Mucosa of stomach (tissue), 1 donor: ENCODE results near the gene C20orf96.

Experiments used
- H3K27me3 ChIP-seq: one replicate; pipeline ENCODE4 v1.7.0; 2013; ENCODE audit warnings: mild to moderate bottlenecking, low read length; ENCODE audit not compliant: control insufficient read depth, insufficient read depth
- H3K36me3 ChIP-seq: one replicate; pipeline ENCODE4 v1.7.0; 2013; ENCODE audit warnings: low read length; ENCODE audit not compliant: control insufficient read depth, insufficient read depth
- H3K4me1 ChIP-seq: one replicate; pipeline ENCODE4 v1.7.0; 2013; ENCODE audit warnings: mild to moderate bottlenecking, low read length; ENCODE audit not compliant: control insufficient read depth, insufficient read depth
- H3K4me3 ChIP-seq: one replicate; pipeline ENCODE4 v1.7.0; 2013; ENCODE audit warnings: low read length
- H3K9ac ChIP-seq: one replicate; pipeline ENCODE4 v1.7.0; 2013; ENCODE audit warnings: mild to moderate bottlenecking, low read length, moderate library complexity
- H3K9me3 ChIP-seq: one replicate; pipeline ENCODE4 v1.7.0; 2013; ENCODE audit warnings: mild to moderate bottlenecking, low read length, moderate library complexity; ENCODE audit not compliant: control insufficient read depth
- donor health status: Pancreatic carcinoma.

The C20orf96 gene

GRCh38 chr20:309841-310644, 19.5 kb upstream of the C20orf96 start:
- peak overlapping the region; percentile 57 for H3K9ac ChIP-seq
- H3K9me3 ChIP-seq, result no peaks in the 10 kb centered on the region
- H3K4me3 ChIP-seq, result no peak overlapping the region
- no peaks in the 10 kb centered on the region for H3K27me3 ChIP-seq
- no peaks in the 10 kb centered on the region for H3K36me3 ChIP-seq
- no peaks in the 10 kb centered on the region for H3K4me1 ChIP-seq

GRCh38 chr20:309306-309840, 18.8 kb upstream of the C20orf96 start:
- H3K27me3 ChIP-seq, result no peaks in the 10 kb centered on the region
- peak overlapping the region; percentile 57 for H3K9ac ChIP-seq
- no peak overlapping the region for H3K4me3 ChIP-seq
- no peaks in the 10 kb centered on the region for H3K36me3 ChIP-seq
- no peaks in the 10 kb centered on the region for H3K9me3 ChIP-seq
- H3K4me1 ChIP-seq, result no peaks in the 10 kb centered on the region

- Histone ChIP-seq H3K9ac (no peak overlapping the region), H3K36me3 (no peaks in the 10 kb centered on the region), H3K9me3 (no peaks in the 10 kb centered on the region), H3K27me3 (no peaks in the 10 kb centered on the region), H3K4me3 (no peak overlapping the region), H3K4me1 (no peaks in the 10 kb centered on the region)
Observed at GRCh38 chr20:308427-309038, 18.0 kb upstream of the C20orf96 start.

GRCh38 chr20:305745-306144, 15.2 kb upstream of the C20orf96 start:
- Histone ChIP-seq H3K4me1 (peaks cover 7% of the 10 kb centered on the region), H3K27me3 (no peaks in the 10 kb centered on the region), H3K4me3 (no peak overlapping the region), H3K9ac (no peak overlapping the region), H3K9me3 (no peaks in the 10 kb centered on the region), H3K36me3 (no peaks in the 10 kb centered on the region)

- H3K9me3 ChIP-seq, result no peaks in the 10 kb centered on the region
- no peak overlapping the region for H3K9ac ChIP-seq
- H3K4me1 ChIP-seq, result peaks cover 24% of the 10 kb centered on the region
- H3K4me3 ChIP-seq, result no peak overlapping the region
- H3K27me3 ChIP-seq, result no peaks in the 10 kb centered on the region
- no peaks in the 10 kb centered on the region for H3K36me3 ChIP-seq
Observed at GRCh38 chr20:301886-302848, 11.6 kb upstream of the C20orf96 start.

- no peaks in the 10 kb centered on the region for H3K36me3 ChIP-seq
- H3K4me3 ChIP-seq, result no peak overlapping the region
- H3K9ac ChIP-seq, result no peak overlapping the region
- peaks cover 24% of the 10 kb centered on the region for H3K4me1 ChIP-seq
- H3K27me3 ChIP-seq, result no peaks in the 10 kb centered on the region
- H3K9me3 ChIP-seq, result no peaks in the 10 kb centered on the region
Observed at GRCh38 chr20:300345-300990, 9.9 kb upstream of the C20orf96 start.

- Histone ChIP-seq H3K9ac (peak overlapping the region; percentile 97), H3K4me3 (peak overlapping the region; percentile 93), H3K9me3 (no peaks in the 10 kb centered on the region), H3K36me3 (no peaks in the 10 kb centered on the region), H3K27me3 (no peaks in the 10 kb centered on the region), H3K4me1 (peaks cover 24% of the 10 kb centered on the region)
Observed at GRCh38 chr20:298776-299391, 8.3 kb upstream of the C20orf96 start.

GRCh38 chr20:297925-298775, 7.6 kb upstream of the C20orf96 start:
- H3K9me3 ChIP-seq, result no peaks in the 10 kb centered on the region
- H3K4me1 ChIP-seq, result peaks cover 24% of the 10 kb centered on the region
- peak overlapping the region; percentile 97 for H3K9ac ChIP-seq
- no peaks in the 10 kb centered on the region for H3K27me3 ChIP-seq
- peak overlapping the region; percentile 93 for H3K4me3 ChIP-seq
- H3K36me3 ChIP-seq, result no peaks in the 10 kb centered on the region

GRCh38 chr20:297098-297924, 6.8 kb upstream of the C20orf96 start, which contains the start of gene ZCCHC3:
Gene ZCCHC3, plus strand, starts transcription at chr20:297570. Its CDS starts 17 bp downstream, at chr20:297587.
- peaks cover 24% of the 10 kb centered on the region for H3K4me1 ChIP-seq

GRCh38 chr20:295804-296203, 5.3 kb upstream of the C20orf96 start:
- peaks cover 22% of the 10 kb centered on the region for H3K4me1 ChIP-seq
- no peaks in the 10 kb centered on the region for H3K9me3 ChIP-seq
- no peak overlapping the region for H3K4me3 ChIP-seq
- no peaks in the 10 kb centered on the region for H3K27me3 ChIP-seq
- H3K9ac ChIP-seq, result no peak overlapping the region
- H3K36me3 ChIP-seq, result no peaks in the 10 kb centered on the region

More at GRCh38 chr20:297098-297924, 6.8 kb upstream of the C20orf96 start, which contains the start of gene ZCCHC3:
- H3K9ac ChIP-seq, result peak within 1 kb of the TSS; percentile 97
- no peaks in the 10 kb centered on the region for H3K27me3 ChIP-seq
- peak within 1 kb of the TSS; percentile 93 for H3K4me3 ChIP-seq
- H3K9me3 ChIP-seq, result no peaks in the 10 kb centered on the region
- no peaks in the 10 kb centered on the region for H3K36me3 ChIP-seq
